MM.1S (cell line): ENCODE data around the gene CARMIL1.
"Not testable (repeated sequence)": the region's sequence is repeated elsewhere in the genome, so short reads cannot be mapped to it uniquely, and the experiment has no call there.

ENCODE experiments used
- CTCF ChIP-seq: fragments of 300-600 bp; sonication (generic); IDR thresholded peaks from 2 replicates; pipeline ENCODE4 v1.5.1; 2016; ENCODE audit warnings: antibody characterized with exemption, low read length, mixed read lengths
- EZH2 ChIP-seq: fragments of 300-600 bp; sonication (generic); optimal IDR thresholded peaks from 2 replicates; pipeline ENCODE3; 2017; ENCODE audit warnings: low read depth, mild to moderate bottlenecking, antibody characterized with exemption, low read length, mixed read lengths
- EZH2phosphoT487 ChIP-seq: fragments of 300-600 bp; sonication (generic); IDR thresholded peaks from 2 replicates; pipeline ENCODE4 v1.6.1; 2018; ENCODE audit warnings: antibody characterized with exemption, low read length

GRCh38 chr6:25382476-25382875, 103.3 kb downstream of the CARMIL1 start:
- TF ChIP-seq CTCF, EZH2, EZH2phosphoT487: not testable (repeated sequence)
